Activated CD8-positive, alpha-beta memory T cell treated with anti-CD3 and anti-CD28 coated beads for 48 hours (primary cell): ENCODE results near the gene STAG1.
A peak's percentile ranks its signal among the peaks of the same experiment; 100 is the strongest.
"Not testable (repeated sequence)": the region's sequence is repeated elsewhere in the genome, so short reads cannot be mapped to it uniquely, and the experiment has no call there.

Experiments used
- DNase-seq, 3 experiments: peaks; one replicate each; pipeline ENCODE4 v3.0.0-alpha.2; 2020; ENCODE audit warnings: low read depth in 2 of 3, low spot score in 2 of 3

Gene STAG1

GRCh38 chr3:136752172-136752421, at the start of gene STAG1:
Gene STAG1 (minus strand): TSS chr3:136752378. CDS start chr3:136630898, 121,480 bp downstream.
- DNase-seq: no peak

DNA sequence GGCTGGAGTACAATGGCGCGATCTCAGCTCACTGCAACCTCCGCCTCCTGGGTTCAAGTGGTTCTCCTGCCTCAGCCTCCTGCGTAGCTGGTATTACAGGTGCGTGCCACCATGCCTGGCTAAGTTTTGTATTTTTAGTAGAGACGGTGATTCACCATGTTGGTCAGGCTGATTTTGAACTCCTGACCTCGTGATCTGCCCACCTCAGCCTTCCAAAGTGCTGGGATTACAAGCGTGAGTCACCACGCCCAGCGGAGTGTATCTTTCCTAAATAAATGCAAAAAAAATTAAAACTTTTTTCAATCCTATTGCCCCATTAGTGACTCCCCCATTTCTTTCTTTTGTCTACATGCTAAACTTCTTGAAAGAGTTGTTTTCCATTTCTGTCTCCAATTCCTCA, 49.0 kb upstream of the STAG1 start:
- not testable (repeated sequence) for DNase-seq

- no peak for DNase-seq
These were observed 40.6 kb upstream of the STAG1 start for GRCh38 chr3:136792556-136793330.

DNA sequence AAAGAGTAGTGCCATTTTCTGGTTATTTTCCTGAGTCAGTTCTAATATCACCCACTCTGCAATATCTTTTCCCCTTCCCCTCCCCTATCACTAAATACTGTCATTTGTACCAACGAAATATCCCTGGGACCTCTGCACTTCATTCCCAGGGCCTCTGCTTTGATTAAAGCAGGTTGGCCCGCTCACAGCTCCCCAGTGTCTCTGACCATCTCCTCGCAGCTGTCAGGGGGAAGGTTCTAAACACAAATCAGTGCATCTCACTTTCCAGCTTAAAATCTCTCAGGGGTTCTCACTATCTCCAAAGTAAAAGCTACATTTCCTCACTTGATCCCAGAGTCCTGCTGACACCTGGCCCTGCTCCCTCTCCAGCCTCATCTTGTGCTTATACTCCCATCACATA, 38.6 kb upstream of the STAG1 start:
- no peak for DNase-seq

DNA sequence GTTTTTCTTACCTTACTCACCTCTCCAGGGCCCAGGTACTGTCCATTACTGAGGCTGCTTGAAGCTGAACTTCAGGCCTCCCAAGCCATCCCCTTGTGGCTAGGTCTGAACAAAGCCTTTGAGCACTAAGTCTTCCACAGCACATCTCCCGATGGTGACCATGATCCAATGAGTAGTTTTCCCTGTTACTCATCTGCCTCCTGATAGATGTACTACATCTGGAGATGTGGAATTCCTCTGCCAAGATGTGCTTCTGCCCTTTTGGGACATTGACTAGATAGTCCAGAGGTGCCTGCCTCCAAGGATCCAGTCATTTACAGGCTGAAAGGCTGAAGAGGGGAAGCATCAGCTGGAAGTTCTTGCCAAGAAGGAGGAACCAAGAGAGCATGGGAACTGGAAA, 37.8 kb upstream of the STAG1 start:
- DNase-seq: no peak

DNA sequence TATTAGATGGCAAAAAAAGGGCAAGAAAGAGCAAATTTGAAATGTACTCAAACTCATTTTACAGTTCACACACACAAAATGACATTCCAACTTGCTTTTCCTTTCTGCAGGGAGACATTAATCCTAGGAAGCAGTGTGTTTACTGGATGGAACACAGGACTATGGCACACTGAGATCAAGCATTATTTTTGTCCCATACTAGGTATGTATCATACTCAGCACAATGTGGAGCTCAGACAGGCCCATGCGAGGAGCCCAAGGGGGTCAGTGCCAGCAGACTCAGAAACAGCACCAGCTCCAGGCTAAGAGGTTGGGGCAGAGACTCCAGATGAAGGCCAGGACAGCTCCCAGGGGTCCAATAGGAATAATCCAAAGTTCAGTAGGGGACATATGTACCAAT, 36.0 kb upstream of the STAG1 start:
- DNase-seq: no peak

- no peak for DNase-seq
These were observed 35.2 kb upstream of the STAG1 start for GRCh38 chr3:136787349-136787748.

DNA sequence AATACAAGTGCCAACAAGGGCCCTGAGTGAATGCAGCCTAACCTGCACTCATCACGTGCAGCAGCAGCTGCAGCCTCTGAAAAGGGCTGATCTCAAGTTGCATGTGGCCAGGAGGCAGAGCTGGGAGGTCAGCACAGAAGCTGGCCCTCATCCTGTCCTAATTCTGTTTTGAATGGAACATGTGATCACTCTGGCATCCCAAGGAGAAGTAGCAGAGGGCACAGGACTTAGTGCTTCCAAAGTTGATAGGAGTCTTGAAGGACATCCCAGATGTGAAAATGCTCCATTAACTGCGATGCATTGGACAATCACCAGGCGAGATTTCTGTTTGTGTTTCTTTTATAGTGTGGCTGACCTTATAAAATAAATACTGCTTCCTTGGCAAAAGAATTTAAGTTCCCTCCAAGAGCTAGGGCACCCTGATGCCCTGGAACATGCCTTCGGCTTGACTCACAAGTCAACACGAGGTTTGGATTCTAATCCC, 31.6 kb upstream of the STAG1 start:
- no peak for DNase-seq

DNA sequence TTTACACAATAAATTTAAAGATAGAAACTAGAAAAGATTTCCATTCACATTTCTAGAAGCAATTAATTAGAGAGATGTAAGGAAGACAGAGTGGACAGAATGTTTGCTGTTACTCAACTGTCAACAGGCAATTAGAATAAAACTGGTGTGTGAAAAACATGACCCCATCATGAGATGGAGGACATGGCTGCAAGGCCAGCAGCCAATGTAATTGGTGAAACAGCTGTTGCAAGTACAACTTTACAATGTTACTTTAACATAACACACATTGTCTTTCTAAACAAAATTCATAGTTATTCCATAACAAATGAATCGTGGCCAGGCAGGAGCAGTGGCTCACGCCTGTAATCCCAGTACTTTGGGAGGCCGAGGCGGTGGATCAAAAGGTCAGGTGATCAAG, 28.6 kb upstream of the STAG1 start:
- DNase-seq: no peak

DNA sequence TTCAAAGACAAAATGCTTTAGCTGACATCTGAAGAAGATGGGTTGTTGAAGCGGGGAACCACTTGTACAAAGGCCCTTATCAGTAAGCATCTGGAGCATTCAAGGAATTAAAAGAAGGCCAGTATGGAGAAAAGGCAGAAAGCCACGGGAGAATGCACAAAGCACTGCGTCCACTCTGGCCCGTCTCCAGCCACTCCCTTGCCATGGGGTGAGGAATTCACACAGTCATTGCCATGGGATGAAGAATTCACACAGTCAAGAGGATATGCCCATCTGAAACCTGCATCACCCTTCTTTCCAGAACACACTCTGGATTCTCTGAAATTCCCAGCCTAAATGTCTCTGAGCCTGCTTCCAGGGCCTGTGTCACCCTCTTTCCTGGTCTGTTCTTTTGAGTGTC, 26.7 kb upstream of the STAG1 start:
- no peak for DNase-seq

DNA sequence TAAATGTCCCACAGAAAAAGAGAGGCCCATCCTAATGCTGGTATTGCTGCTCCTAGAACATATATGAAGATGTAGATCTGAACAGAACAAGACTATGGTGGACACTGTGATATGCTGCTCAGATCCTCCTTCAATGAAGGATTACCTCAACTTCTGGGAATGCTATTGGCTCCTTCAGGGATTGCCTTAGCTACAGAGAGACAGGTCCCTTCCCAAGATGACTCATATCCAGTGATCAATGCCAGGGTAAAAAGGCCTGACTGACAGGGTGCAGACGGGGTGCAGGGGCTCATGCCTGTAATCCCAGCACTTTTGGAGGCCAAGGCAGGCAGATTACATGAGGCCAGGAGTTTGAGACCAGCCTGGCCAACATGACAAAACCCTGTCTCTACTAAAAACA, 20.5 kb upstream of the STAG1 start:
- DNase-seq: no peak

- not testable (repeated sequence) for DNase-seq
These were observed 6.3 kb upstream of the STAG1 start for GRCh38 chr3:136758160-136759102.

DNA sequence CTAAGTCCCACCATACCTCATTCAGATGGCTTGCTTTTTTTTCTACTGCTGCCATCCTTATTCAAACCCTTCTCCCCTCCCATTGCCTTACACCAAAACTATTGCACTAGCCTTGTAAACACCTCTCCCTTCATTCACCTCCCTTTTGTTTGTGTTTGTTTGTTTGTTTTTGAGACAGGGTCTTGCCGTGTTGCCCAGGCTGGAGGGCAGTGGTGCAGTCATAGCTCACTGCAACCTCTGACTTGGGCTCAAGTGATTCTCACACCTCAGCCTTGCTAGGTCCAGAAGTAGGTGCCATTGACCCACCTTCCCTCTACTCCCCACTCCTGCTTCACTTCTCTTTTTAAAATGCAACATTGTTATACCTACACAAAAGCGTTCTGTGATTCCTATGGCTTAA, 3.0 kb upstream of the STAG1 start:
- DNase-seq: no peak

DNA sequence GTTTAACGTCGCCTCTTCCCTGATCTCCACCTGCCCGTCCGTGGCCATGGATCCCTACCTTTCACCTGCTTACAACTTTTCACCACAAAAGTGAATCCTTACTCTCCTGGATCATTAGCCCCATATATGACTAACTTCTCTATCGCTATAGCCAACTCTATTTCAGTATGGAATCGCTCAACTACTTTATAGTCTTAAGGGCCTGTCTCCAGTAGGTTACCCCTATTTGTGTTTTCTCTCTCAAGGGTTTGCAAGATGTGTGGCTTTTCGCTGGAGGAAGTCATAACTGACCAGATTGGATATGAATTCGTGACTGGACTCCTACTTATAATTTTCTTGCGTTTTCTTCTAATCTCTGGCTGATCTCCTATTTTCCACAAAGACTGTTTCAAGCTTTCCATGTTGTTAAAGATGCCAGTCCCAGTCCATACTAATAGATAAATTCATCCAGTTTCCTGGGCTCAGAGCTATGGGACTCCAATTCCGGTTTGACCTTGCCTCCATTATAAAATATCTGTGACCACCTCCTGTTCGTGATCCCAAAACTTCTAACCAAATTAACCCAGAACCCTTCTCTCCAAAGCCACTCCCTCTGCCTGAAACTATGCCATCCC, 1.3 kb upstream of the STAG1 start:
- DNase-seq: no peak

- peak; percentile 92 to 99 (median 92) for DNase-seq
These were observed 496 bp upstream of the STAG1 start for GRCh38 chr3:136752422-136753325.

GRCh38 chr3:136751316-136752171, 634 bp downstream of the STAG1 start:
- peak; percentile 25 to 44 (median 41) for DNase-seq

GRCh38 chr3:136750897-136751315, 1.3 kb downstream of the STAG1 start:
- DNase-seq: no peak

DNA sequence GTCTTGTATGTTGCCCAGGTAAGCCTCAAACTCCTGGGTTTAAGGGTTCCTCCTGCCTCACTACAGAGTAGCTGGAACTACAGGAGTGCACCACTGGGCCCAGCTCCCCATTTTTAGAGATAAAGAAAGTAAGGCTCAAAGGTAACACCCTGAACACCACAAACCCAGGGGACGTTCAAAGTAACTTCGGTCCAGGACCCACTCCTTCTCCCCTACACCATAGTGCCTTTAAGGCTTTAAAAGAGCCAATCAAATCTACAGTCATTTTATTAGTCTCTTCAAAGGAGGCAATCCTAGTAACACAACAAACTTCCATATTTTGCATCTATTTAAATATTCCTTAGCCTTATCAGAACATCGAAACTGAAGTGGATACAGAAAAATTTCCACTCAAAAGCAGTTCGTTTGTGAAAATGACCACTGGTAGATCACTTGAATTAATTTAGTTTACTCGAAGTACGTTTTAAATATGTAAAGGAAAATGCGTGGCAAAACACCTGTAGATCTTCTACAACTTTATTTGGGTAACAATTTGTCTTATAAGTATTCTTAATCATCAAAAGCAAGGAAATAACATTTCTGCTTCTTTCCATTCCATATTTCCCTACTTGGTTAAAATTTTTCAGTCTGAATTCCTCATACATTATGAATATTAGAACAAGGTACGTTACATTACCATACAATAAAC, 1.8 kb downstream of the STAG1 start:
- DNase-seq: no peak

GRCh38 chr3:136749602-136750001, 2.6 kb downstream of the STAG1 start:
- DNase-seq: not testable (repeated sequence)
